Measurements from ENCODE around the gene CENPM. TPM values are rescaled to one million over a fixed set of nuclear protein-coding genes. Genes with fewer than 3 reads are reported as not detected.

Gene CENPM
- total and polyA plus RNA-seq, 2 donors (not counting 1 experiment from before 2014, with no cell fraction given) = 5.9 to 11.6 TPM

- Histone ChIP-seq H2AFZ (ENCODE audit: low read length) (no peak overlapping the region), H3K4me3 (replicated peaks in 1 of 4; ENCODE audit: control extremely low read depth in 1 of 4, insufficient read depth in 1 of 4, low read depth in 3 of 4, low read length in 4 of 4) (no peak overlapping the region), H3K4me1 (ENCODE audit: control insufficient read depth, extremely low read depth, insufficient read depth, low read length) (peaks cover 2% of the 10 kb centered on the region), H3K9ac (ENCODE audit: insufficient read depth, low read length) (no peak overlapping the region), H3K27ac (ENCODE audit: insufficient read depth, low read length) (no peak overlapping the region), H4K20me1 (ENCODE audit: control insufficient read depth, extremely low read depth, insufficient read depth, low read length) (no peaks in the 10 kb centered on the region), H3K79me2 (ENCODE audit: control insufficient read depth, insufficient read depth, low read length) (no peaks in the 10 kb centered on the region), H3K27me3 (ENCODE audit: control insufficient read depth, insufficient read depth, low read length) (peaks cover 6% of the 10 kb centered on the region), H3K4me2 (ENCODE audit: extremely low read depth, insufficient read depth, low read length) (no peak overlapping the region), H3K9me3 (ENCODE audit: control insufficient read depth, insufficient read depth, low read depth, low read length) (no peaks in the 10 kb centered on the region), H3K36me3 (ENCODE audit: control insufficient read depth, insufficient read depth, low read length) (no peaks in the 10 kb centered on the region)
- DNase-seq (ENCODE audit: low read depth in 2 of 2) = no peak
- TF ChIP-seq EZH2 (IDR thresholded peaks at IDR 0.05; ENCODE audit: low read length, missing control alignments) (no peak), CTCF (conservative IDR thresholded peaks at IDR 0.05 in 1 of 2, IDR thresholded peaks at IDR 0.05 in 1 of 2; ENCODE audit: low read depth in 1 of 2, low read length in 2 of 2) (no peak)
These were observed 24.6 kb downstream of the CENPM start for GRCh38 chr22:41922328-41922727.

GRCh38 chr22:41920271-41920976 is 26.5 kb downstream of the CENPM start:
- Histone ChIP-seq H3K4me3 (replicated peaks in 1 of 4; ENCODE audit: control extremely low read depth in 1 of 4, insufficient read depth in 1 of 4, low read depth in 3 of 4, low read length in 4 of 4) (peak overlapping the region in 1 of 4 experiments; percentile 46), H3K27me3 (ENCODE audit: control insufficient read depth, insufficient read depth, low read length) (peaks cover 12% of the 10 kb centered on the region), H3K9ac (ENCODE audit: insufficient read depth, low read length) (no peak overlapping the region), H4K20me1 (ENCODE audit: control insufficient read depth, extremely low read depth, insufficient read depth, low read length) (no peaks in the 10 kb centered on the region), H3K9me3 (ENCODE audit: control insufficient read depth, insufficient read depth, low read depth, low read length) (no peaks in the 10 kb centered on the region), H2AFZ (ENCODE audit: low read length) (no peak overlapping the region), H3K4me2 (ENCODE audit: extremely low read depth, insufficient read depth, low read length) (no peak overlapping the region), H3K4me1 (ENCODE audit: control insufficient read depth, extremely low read depth, insufficient read depth, low read length) (no peaks in the 10 kb centered on the region), H3K27ac (ENCODE audit: insufficient read depth, low read length) (no peak overlapping the region), H3K79me2 (ENCODE audit: control insufficient read depth, insufficient read depth, low read length) (no peaks in the 10 kb centered on the region), H3K36me3 (ENCODE audit: control insufficient read depth, insufficient read depth, low read length) (no peaks in the 10 kb centered on the region)
- TF ChIP-seq CTCF (conservative IDR thresholded peaks at IDR 0.05 in 1 of 2, IDR thresholded peaks at IDR 0.05 in 1 of 2; ENCODE audit: low read depth in 1 of 2, low read length in 2 of 2) (no peak), EZH2 (IDR thresholded peaks at IDR 0.05; ENCODE audit: low read length, missing control alignments) (no peak)
- no peak for DNase-seq (ENCODE audit: low read depth in 2 of 2)

GRCh38 chr22:41919357-41920224 is 27.4 kb downstream of the CENPM start:
- Histone ChIP-seq H3K79me2 (ENCODE audit: control insufficient read depth, insufficient read depth, low read length) (no peaks in the 10 kb centered on the region), H3K27ac (ENCODE audit: insufficient read depth, low read length) (no peak overlapping the region), H2AFZ (ENCODE audit: low read length) (peak overlapping the region; percentile 67), H3K36me3 (ENCODE audit: control insufficient read depth, insufficient read depth, low read length) (no peaks in the 10 kb centered on the region), H3K9me3 (ENCODE audit: control insufficient read depth, insufficient read depth, low read depth, low read length) (no peaks in the 10 kb centered on the region), H3K4me2 (ENCODE audit: extremely low read depth, insufficient read depth, low read length) (peak overlapping the region; percentile 87), H3K4me1 (ENCODE audit: control insufficient read depth, extremely low read depth, insufficient read depth, low read length) (no peaks in the 10 kb centered on the region), H3K27me3 (ENCODE audit: control insufficient read depth, insufficient read depth, low read length) (peaks cover 17% of the 10 kb centered on the region), H3K9ac (ENCODE audit: insufficient read depth, low read length) (peak overlapping the region; percentile 42), H4K20me1 (ENCODE audit: control insufficient read depth, extremely low read depth, insufficient read depth, low read length) (no peaks in the 10 kb centered on the region), H3K4me3 (replicated peaks in 1 of 4; ENCODE audit: control extremely low read depth in 1 of 4, insufficient read depth in 1 of 4, low read depth in 3 of 4, low read length in 4 of 4) (peak overlapping the region; percentile 16 to 46 (median 38))
- TF ChIP-seq CTCF (conservative IDR thresholded peaks at IDR 0.05 in 1 of 2, IDR thresholded peaks at IDR 0.05 in 1 of 2; ENCODE audit: low read depth in 1 of 2, low read length in 2 of 2) = no peak
- TF ChIP-seq EZH2 (IDR thresholded peaks at IDR 0.05; ENCODE audit: low read length, missing control alignments) = no peak
- DNase-seq (ENCODE audit: low read depth in 2 of 2) = peak in 1 of 2 donors; percentile 16
